Upper lobe of left lung (tissue), 6 donors: Measurements from ENCODE around the gene CEACAM18. TPM values are rescaled to one million over a fixed set of nuclear protein-coding genes. Genes with fewer than 3 reads are reported as not detected.
A peak's percentile ranks its signal among the peaks of the same experiment; 100 is the strongest.
"Not testable (repeated sequence)": the region's sequence is repeated elsewhere in the genome, so short reads cannot be mapped to it uniquely, and the experiment has no call there.

ENCODE experiments used
- ATAC-seq, 2 donors: fragments of 200-7000 bp; cut with Tn5 transposase; one replicate each; pipeline ENCODE4 v1.9.1; 2022; ENCODE audit warnings: mild to moderate bottlenecking in 2 of 2, moderate library complexity in 2 of 2; ENCODE audit not compliant: low FRiP score in 2 of 2
- DNase-seq, 2 donors: peaks; one replicate each; pipeline ENCODE4 v3.0.0-alpha.2; 2019 to 2020
- H3K27ac ChIP-seq, 4 donors: fragments of 200-600 bp; sonication (generic); one replicate each; pipeline ENCODE4 v1.5.1; 2016 to 2019
- H3K27me3 ChIP-seq, 4 donors: fragments of 200-600 bp; sonication (generic); one replicate each; pipeline ENCODE4 v1.5.1; 2017 to 2019
- H3K36me3 ChIP-seq, 4 donors: fragments of 200-600 bp; sonication (generic); one replicate each; pipeline ENCODE4 v1.5.1; 2016 to 2019
- H3K4me1 ChIP-seq, 4 donors: fragments of 200-600 bp; sonication (generic); one replicate each; pipeline ENCODE4 v1.5.1; 2018 to 2019
- H3K4me3 ChIP-seq, 4 donors: fragments of 200-600 bp; sonication (generic); one replicate each; pipeline ENCODE4 v1.5.1; 2017 to 2019; ENCODE audit warnings: mild to moderate bottlenecking in 2 of 4, moderate library complexity in 1 of 4
- H3K9me3 ChIP-seq, 4 donors: fragments of 200-600 bp; sonication (generic); one replicate each; pipeline ENCODE4 v1.5.1; 2018 to 2019
- EP300 ChIP-seq, 4 donors: sonication (generic); formaldehyde crosslinking; IDR thresholded peaks; one replicate each; pipeline ENCODE4 v1.5.1; 2017; ENCODE audit warnings: antibody characterized with exemption in 4 of 4, control low read depth in 2 of 4
- POLR2A ChIP-seq, 4 donors: fragments of 450-650 bp; IDR thresholded peaks; one replicate each; pipeline ENCODE4 v1.5.1; 2016 to 2017; ENCODE audit warnings: antibody characterized with exemption in 4 of 4, mild to moderate bottlenecking in 2 of 4
- POLR2AphosphoS5 ChIP-seq, 2 donors: sonication (generic); formaldehyde crosslinking; IDR thresholded peaks; one replicate each; pipeline ENCODE4 v1.5.1; 2017; ENCODE audit warnings: antibody characterized with exemption in 2 of 2
- WGBS, 2 donors: methylation state at CpG; one replicate each; pipeline ENCODE4 v1.1.5; 2017 to 2018; 5-methylcytosine and 5-hydroxymethylcytosine counted together
- total RNA-seq, 6 donors: library from RNA; depleted of rRNA in 4 of 6; stranded (reverse); fragments of >200 nt in 4 of 6; gene quantifications; one replicate each; pipeline versions ENCODE4 v1.1.0 to v1.2.1, GENCODE V29; 2016 to 2021
- TF ChIP-seq, protein P1 (sequence below), 6 experiments: fragments of 450-650 bp in 4 of 6; fragments of 200-600 bp in 2 of 6; sonication (generic) in 2 of 6; IDR thresholded peaks; one replicate each; pipeline ENCODE4 v1.5.1; 2016 to 2019; ENCODE audit warnings: antibody characterized with exemption in 6 of 6
- donor health status: DM: no; HTN: no; CAD: no; lungs with moderate emphysema.
- donor health status: DM: no; HTN: yes; CAD: no; lungs with severe emphysema.

Gene CEACAM18
- total RNA-seq, 6 donors from 2014 or later = not detected

DNA sequence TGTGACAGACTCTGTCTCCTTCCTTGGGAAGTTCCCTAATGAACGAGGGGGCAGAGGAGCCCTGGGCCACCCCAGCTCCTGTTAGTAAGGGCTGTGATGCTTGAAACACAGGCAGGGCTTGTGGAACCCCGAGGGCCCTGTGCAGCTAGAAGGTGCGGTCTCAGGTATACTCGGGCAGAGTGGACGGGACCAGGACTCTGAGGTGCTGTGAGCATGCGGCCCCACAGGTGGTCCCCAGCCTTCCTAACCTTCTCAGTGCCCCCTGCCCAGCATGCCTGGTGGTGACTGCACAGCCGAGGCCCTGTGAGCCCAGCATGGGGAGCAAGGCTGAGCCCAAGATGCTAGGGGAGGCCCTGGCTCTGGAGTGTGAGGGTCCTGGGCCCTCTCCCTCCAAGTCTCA is 16.1 kb upstream of the CEACAM18 start:
- H3K9me3 ChIP-seq = no peaks in the 10 kb centered on the region
- ATAC-seq (peak in 1 of 2 donors; percentile 12), DNase-seq (no peak)
- no peak overlapping the region for H3K4me3 ChIP-seq
- H3K36me3 ChIP-seq = no peaks in the 10 kb centered on the region
- H3K27ac ChIP-seq = peak overlapping the region in 1 of 4 donors; percentile 71
- H3K27me3 ChIP-seq = peaks cover 0 to 4% (median 0%) of the 10 kb centered on the region in 4 donors
- TF ChIP-seq, protein P1, sequence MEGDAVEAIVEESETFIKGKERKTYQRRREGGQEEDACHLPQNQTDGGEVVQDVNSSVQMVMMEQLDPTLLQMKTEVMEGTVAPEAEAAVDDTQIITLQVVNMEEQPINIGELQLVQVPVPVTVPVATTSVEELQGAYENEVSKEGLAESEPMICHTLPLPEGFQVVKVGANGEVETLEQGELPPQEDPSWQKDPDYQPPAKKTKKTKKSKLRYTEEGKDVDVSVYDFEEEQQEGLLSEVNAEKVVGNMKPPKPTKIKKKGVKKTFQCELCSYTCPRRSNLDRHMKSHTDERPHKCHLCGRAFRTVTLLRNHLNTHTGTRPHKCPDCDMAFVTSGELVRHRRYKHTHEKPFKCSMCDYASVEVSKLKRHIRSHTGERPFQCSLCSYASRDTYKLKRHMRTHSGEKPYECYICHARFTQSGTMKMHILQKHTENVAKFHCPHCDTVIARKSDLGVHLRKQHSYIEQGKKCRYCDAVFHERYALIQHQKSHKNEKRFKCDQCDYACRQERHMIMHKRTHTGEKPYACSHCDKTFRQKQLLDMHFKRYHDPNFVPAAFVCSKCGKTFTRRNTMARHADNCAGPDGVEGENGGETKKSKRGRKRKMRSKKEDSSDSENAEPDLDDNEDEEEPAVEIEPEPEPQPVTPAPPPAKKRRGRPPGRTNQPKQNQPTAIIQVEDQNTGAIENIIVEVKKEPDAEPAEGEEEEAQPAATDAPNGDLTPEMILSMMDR (IDR thresholded peaks at IDR 0.05) = no peak
- no peak for TF ChIP-seq POLR2AphosphoS5 (IDR thresholded peaks at IDR 0.05)
- TF ChIP-seq EP300 (IDR thresholded peaks at IDR 0.05) = no peak
- TF ChIP-seq POLR2A (IDR thresholded peaks at IDR 0.05) = no peak
- H3K4me1 ChIP-seq = peaks cover 0 to 18% (median 3%) of the 10 kb centered on the region in 4 donors
- 17 to 77% methylated on average over 1 to 7 of the region's 7 CpGs for WGBS, 2 donors

GRCh38 chr19:51462681-51463080 is 15.7 kb upstream of the CEACAM18 start:
- peaks cover 0 to 4% (median 0%) of the 10 kb centered on the region in 4 donors for H3K27me3 ChIP-seq
- no peaks in the 10 kb centered on the region for H3K36me3 ChIP-seq
- no peak for DNase-seq
- no peaks in the 10 kb centered on the region for H3K9me3 ChIP-seq
- ATAC-seq = no peak
- no peak for TF ChIP-seq POLR2AphosphoS5 (IDR thresholded peaks at IDR 0.05)
- H3K4me1 ChIP-seq = peaks cover 0 to 18% (median 5%) of the 10 kb centered on the region in 4 donors
- WGBS, 2 donors = 81 to 93% methylated on average over 4 to 10 of the region's 10 CpGs
- H3K4me3 ChIP-seq = no peak overlapping the region
- peak overlapping the region in 1 of 4 donors; percentile 71 for H3K27ac ChIP-seq

DNA sequence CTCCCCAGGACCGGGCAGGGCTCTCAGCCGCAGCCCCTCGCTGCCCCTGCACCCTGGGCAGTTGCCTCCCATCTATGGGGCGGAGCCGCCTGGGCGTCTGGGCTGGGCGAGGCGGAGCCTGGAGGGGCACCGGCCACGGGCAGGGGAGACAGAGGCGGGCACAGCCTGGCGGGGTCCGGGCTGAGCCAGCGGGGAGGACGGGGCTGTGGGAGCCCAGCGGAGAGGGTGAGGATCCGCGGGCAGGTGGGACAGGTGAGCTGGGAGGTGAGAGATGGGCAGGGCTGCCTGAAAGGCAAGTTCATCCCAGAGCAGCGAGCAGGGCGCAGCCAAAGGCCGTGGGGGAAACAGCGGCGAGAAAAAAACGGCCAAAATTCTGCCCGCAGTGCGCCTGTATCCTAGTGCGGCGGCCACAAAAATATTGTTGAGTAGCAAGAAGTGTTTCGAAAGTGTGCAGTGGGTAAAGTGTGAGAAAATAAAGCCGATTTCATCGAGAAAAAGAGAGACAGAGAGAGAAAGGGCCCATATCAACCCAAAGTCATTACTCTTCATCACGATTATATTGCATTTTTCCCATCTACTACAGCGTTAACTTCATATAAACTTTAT is 14.3 kb upstream of the CEACAM18 start:
- WGBS, 2 donors = 23 to 25% methylated on average over 14 to 15 of the region's 33 CpGs
- H3K4me1 ChIP-seq = peaks cover 0 to 24% (median 7%) of the 10 kb centered on the region in 4 donors
- H3K36me3 ChIP-seq, H3K27ac ChIP-seq, H3K27me3 ChIP-seq, H3K9me3 ChIP-seq, H3K4me3 ChIP-seq, DNase-seq: not testable (repeated sequence)
- peak in 1 of 2 donors; percentile 11 for ATAC-seq

- 48 to 66% methylated on average over 3 of the region's 3 CpGs for WGBS, 2 donors
- H3K9me3 ChIP-seq = no peaks in the 10 kb centered on the region
- TF ChIP-seq POLR2A (IDR thresholded peaks at IDR 0.05) (peak in 1 of 4 donors; percentile 19), EP300 (IDR thresholded peaks at IDR 0.05) (no peak)
- DNase-seq (no peak), ATAC-seq (no peak)
- H3K27ac ChIP-seq = no peak overlapping the region
- H3K4me3 ChIP-seq = no peak overlapping the region
- peaks cover 0 to 16% (median 5%) of the 10 kb centered on the region in 4 donors for H3K4me1 ChIP-seq
- peaks cover 0 to 4% (median 0%) of the 10 kb centered on the region in 4 donors for H3K27me3 ChIP-seq
- no peaks in the 10 kb centered on the region for H3K36me3 ChIP-seq
Measured at GRCh38 chr19:51466723-51467122, 11.6 kb upstream of the CEACAM18 start.

GRCh38 chr19:51467864-51468544 is 10.3 kb upstream of the CEACAM18 start:
- no peak for DNase-seq
- Histone ChIP-seq H3K4me3 (no peak overlapping the region), H3K27ac (peak overlapping the region in 1 of 4 donors; percentile 35), H3K36me3 (no peaks in the 10 kb centered on the region), H3K9me3 (no peaks in the 10 kb centered on the region), H3K4me1 (peaks cover 0 to 6% (median 5%) of the 10 kb centered on the region in 4 donors), H3K27me3 (no peaks in the 10 kb centered on the region)
- TF ChIP-seq POLR2AphosphoS5 (IDR thresholded peaks at IDR 0.05) = no peak
- no peak for TF ChIP-seq EP300 (IDR thresholded peaks at IDR 0.05)
- TF ChIP-seq, protein P1 (IDR thresholded peaks at IDR 0.05) = no peak
- no peak for TF ChIP-seq POLR2A (IDR thresholded peaks at IDR 0.05)
- peak in 1 of 2 donors; percentile 14 for ATAC-seq
- whole genome bisulfite sequencing, 2 donors = 53 to 56% methylated on average over 3 to 4 of the region's 4 CpGs

- Histone ChIP-seq H3K27ac (peak overlapping the region in 1 of 4 donors; percentile 35), H3K4me3 (no peak overlapping the region), H3K9me3 (no peaks in the 10 kb centered on the region), H3K27me3 (no peaks in the 10 kb centered on the region), H3K4me1 (peaks cover 0 to 6% (median 4%) of the 10 kb centered on the region in 4 donors), H3K36me3 (no peaks in the 10 kb centered on the region)
- ATAC-seq (no peak), DNase-seq (no peak)
- TF ChIP-seq POLR2AphosphoS5 (IDR thresholded peaks at IDR 0.05) (no peak), POLR2A (IDR thresholded peaks at IDR 0.05) (no peak), EP300 (IDR thresholded peaks at IDR 0.05) (no peak)
- TF ChIP-seq, protein P1 (IDR thresholded peaks at IDR 0.05) = no peak
- 65 to 78% methylated on average over 2 of the region's 2 CpGs for WGBS, 2 donors
Measured at GRCh38 chr19:51468545-51468920, 9.8 kb upstream of the CEACAM18 start.
